ENCODE measurements around the gene COL9A3.

COL9A3 gene

DNA sequence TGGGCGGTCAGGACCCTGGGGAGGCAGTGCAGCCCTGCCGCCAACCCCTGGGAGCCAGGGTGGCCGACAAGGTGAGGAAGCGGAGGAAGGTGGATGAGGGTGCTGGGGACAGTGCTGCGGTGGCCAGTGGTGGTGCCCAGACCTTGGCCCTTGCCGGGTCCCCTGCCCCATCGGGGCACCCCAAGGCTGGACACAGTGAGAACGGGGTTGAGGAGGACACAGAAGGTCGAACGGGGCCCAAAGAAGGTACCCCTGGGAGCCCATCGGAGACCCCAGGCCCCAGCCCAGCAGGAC lies 4.0 kb upstream of the COL9A3 start:
- H3K23ac ChIP-seq (ENCODE audit: low read depth, low read length, poor library complexity), result no peak overlapping the region
- H3K4me1 ChIP-seq (ENCODE audit: control insufficient read depth in 2 of 2, insufficient read depth in 1 of 2, low read depth in 1 of 2, low read length in 2 of 2), result peaks cover 4 to 20% of the 10 kb centered on the region in 2 donors
- H2BK12ac ChIP-seq (ENCODE audit: low read length), result no peak overlapping the region
- no peaks in the 10 kb centered on the region for H3K9me3 ChIP-seq (replicated peaks in 1 of 2; ENCODE audit: control insufficient read depth in 2 of 2, insufficient read depth in 1 of 2, low read depth in 1 of 2, low read length in 2 of 2)
- H2BK15ac ChIP-seq (ENCODE audit: low read length), result no peak overlapping the region
- peaks cover 14 to 42% of the 10 kb centered on the region in 2 donors for H3K36me3 ChIP-seq (replicated peaks in 1 of 2; ENCODE audit: control insufficient read depth in 2 of 2, insufficient read depth in 2 of 2, low read length in 2 of 2)
- peaks cover 2% of the 10 kb centered on the region for H3K79me1 ChIP-seq (ENCODE audit: low read depth, low read length)
- H3K14ac ChIP-seq (ENCODE audit: low read length), result no peak overlapping the region
- peaks cover 0 to 21% (median 10%) of the 10 kb centered on the region in 3 experiments for H3K27me3 ChIP-seq (ENCODE audit: control insufficient read depth in 3 of 3, insufficient read depth in 3 of 3, low read depth in 1 of 3, low read length in 3 of 3)
- DNase-seq (ENCODE audit: low spot score), result no peak
- H3K27ac ChIP-seq (replicated peaks; ENCODE audit: low read length), result no peak overlapping the region
- peak overlapping the region; percentile 81 for H2AK5ac ChIP-seq (ENCODE audit: low read depth, low read length)
- no peak overlapping the region for H3K4ac ChIP-seq (ENCODE audit: low read length)
- no peak overlapping the region for H2BK5ac ChIP-seq (ENCODE audit: low read length)
- no peak overlapping the region for H3K4me3 ChIP-seq (ENCODE audit: low read length in 2 of 2)
- no peak overlapping the region for H3K4me2 ChIP-seq (ENCODE audit: insufficient read depth, low read length, poor library complexity, severe bottlenecking)
- no peak overlapping the region for H2BK120ac ChIP-seq (ENCODE audit: low read depth, low read length)
- H4K8ac ChIP-seq (ENCODE audit: low read depth, low read length), result no peak overlapping the region
- no CpG with 5 or more reads among the region's 11 CpGs for WGBS, 2 donors (ENCODE audit: extremely low coverage in 2 of 2, insufficient read length in 2 of 2, insufficient replicate concordance in 1 of 2)
- no peak overlapping the region for H4K91ac ChIP-seq (ENCODE audit: low read depth, low read length, poor library complexity)
- H3K9ac ChIP-seq (ENCODE audit: low read depth, low read length, poor library complexity), result no peak overlapping the region
- no peak overlapping the region for H2AFZ ChIP-seq (ENCODE audit: low read length)
- no peak overlapping the region for H3K18ac ChIP-seq (ENCODE audit: low read length)

DNA sequence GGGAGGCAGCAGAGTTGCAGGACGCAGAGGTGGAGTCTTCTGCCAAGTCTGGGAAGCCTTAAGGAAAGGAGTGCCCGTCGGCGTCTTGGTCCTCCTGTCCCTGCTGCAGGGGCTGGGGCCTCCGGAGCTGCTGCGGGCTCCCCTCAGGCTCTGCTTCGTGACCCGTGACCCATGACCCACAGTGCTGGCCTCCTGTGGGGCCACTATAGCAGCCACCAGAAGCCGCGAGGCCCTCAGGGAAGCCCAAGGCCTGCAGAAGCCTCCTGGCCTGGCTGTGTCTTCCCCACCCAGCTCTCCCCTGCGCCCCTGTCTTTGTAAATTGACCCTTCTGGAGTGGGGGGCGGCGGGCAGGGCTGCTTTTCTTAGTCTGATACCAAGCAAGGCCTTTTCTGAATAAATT lies 3.3 kb upstream of the COL9A3 start:
- WGBS, 2 donors (ENCODE audit: extremely low coverage in 2 of 2, insufficient read length in 2 of 2, insufficient replicate concordance in 1 of 2), result no CpG with 5 or more reads among the region's 13 CpGs
- no peak overlapping the region for H2BK12ac ChIP-seq (ENCODE audit: low read length)
- no peak overlapping the region for H2BK15ac ChIP-seq (ENCODE audit: low read length)
- H3K9me3 ChIP-seq (replicated peaks in 1 of 2; ENCODE audit: control insufficient read depth in 2 of 2, insufficient read depth in 1 of 2, low read depth in 1 of 2, low read length in 2 of 2), result no peaks in the 10 kb centered on the region
- no peak overlapping the region for H2AFZ ChIP-seq (ENCODE audit: low read length)
- peaks cover 0 to 28% (median 10%) of the 10 kb centered on the region in 3 experiments for H3K27me3 ChIP-seq (ENCODE audit: control insufficient read depth in 3 of 3, insufficient read depth in 3 of 3, low read depth in 1 of 3, low read length in 3 of 3)
- no peak overlapping the region for H4K91ac ChIP-seq (ENCODE audit: low read depth, low read length, poor library complexity)
- peaks cover 14 to 36% of the 10 kb centered on the region in 2 donors for H3K36me3 ChIP-seq (replicated peaks in 1 of 2; ENCODE audit: control insufficient read depth in 2 of 2, insufficient read depth in 2 of 2, low read length in 2 of 2)
- DNase-seq (ENCODE audit: low spot score), result no peak
- no peak overlapping the region for H2BK5ac ChIP-seq (ENCODE audit: low read length)
- no peak overlapping the region for H3K9ac ChIP-seq (ENCODE audit: low read depth, low read length, poor library complexity)
- H3K27ac ChIP-seq (replicated peaks; ENCODE audit: low read length), result no peak overlapping the region
- peak overlapping the region; percentile 82 for H2AK5ac ChIP-seq (ENCODE audit: low read depth, low read length)
- no peak overlapping the region for H3K4me2 ChIP-seq (ENCODE audit: insufficient read depth, low read length, poor library complexity, severe bottlenecking)
- H3K4me1 ChIP-seq (ENCODE audit: control insufficient read depth in 2 of 2, insufficient read depth in 1 of 2, low read depth in 1 of 2, low read length in 2 of 2), result peaks cover 7 to 27% of the 10 kb centered on the region in 2 donors
- no peak overlapping the region for H4K8ac ChIP-seq (ENCODE audit: low read depth, low read length)
- no peak overlapping the region for H3K18ac ChIP-seq (ENCODE audit: low read length)
- H2BK120ac ChIP-seq (ENCODE audit: low read depth, low read length), result no peak overlapping the region
- no peak overlapping the region for H3K14ac ChIP-seq (ENCODE audit: low read length)
- H3K79me1 ChIP-seq (ENCODE audit: low read depth, low read length), result peaks cover 2% of the 10 kb centered on the region
- H3K4ac ChIP-seq (ENCODE audit: low read length), result no peak overlapping the region
- H3K23ac ChIP-seq (ENCODE audit: low read depth, low read length, poor library complexity), result peak overlapping the region; percentile 65
- H3K4me3 ChIP-seq (ENCODE audit: low read length in 2 of 2), result no peak overlapping the region

DNA sequence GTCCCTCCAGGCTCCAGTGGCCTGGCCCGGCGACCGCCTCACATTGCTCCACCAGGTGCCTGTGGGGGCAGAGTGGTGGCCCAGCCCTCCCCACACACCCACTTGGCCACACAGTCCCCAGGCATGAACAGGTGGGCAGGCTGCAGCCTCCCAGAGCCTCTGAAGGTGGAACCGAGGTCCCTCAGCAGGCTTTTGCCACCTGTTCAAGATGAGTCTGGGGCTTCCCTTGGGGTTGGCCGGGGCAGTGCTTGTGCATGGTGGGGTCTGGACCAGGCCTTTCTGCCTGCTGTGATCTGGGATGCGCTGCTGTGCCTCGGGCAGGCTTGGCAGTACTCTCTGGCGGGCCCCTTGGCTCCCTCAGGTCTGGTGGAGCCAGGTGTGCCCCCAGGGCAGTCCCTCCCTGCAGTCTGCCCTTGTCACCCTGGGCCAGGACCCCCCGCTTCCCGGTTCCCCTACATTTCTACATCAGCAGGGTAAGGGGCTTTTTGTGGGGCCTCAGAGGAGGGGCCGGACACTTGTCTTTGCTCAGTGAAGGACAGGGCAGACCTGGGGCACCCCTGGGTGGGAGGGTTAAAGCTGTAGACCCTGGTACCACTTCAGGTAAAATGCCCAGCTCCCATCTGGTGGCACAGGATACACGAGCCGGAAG lies 2.7 kb upstream of the COL9A3 start:
- DNase-seq (ENCODE audit: low spot score), result no peak
- Histone ChIP-seq H3K18ac (ENCODE audit: low read length) (peak overlapping the region; percentile 96), H3K9me3 (replicated peaks in 1 of 2; ENCODE audit: control insufficient read depth in 2 of 2, insufficient read depth in 1 of 2, low read depth in 1 of 2, low read length in 2 of 2) (no peaks in the 10 kb centered on the region), H3K4me1 (ENCODE audit: control insufficient read depth in 2 of 2, insufficient read depth in 1 of 2, low read depth in 1 of 2, low read length in 2 of 2) (peaks cover 12 to 30% of the 10 kb centered on the region in 2 donors), H2BK5ac (ENCODE audit: low read length) (peak overlapping the region; percentile 8), H3K4me2 (ENCODE audit: insufficient read depth, low read length, poor library complexity, severe bottlenecking) (no peak overlapping the region), H2BK120ac (ENCODE audit: low read depth, low read length) (peak overlapping the region; percentile 2), H3K14ac (ENCODE audit: low read length) (no peak overlapping the region), H2AFZ (ENCODE audit: low read length) (no peak overlapping the region), H3K79me1 (ENCODE audit: low read depth, low read length) (peaks cover 2% of the 10 kb centered on the region), H3K4me3 (ENCODE audit: low read length in 2 of 2) (no peak overlapping the region), H4K8ac (ENCODE audit: low read depth, low read length) (peak overlapping the region; percentile 4), H2BK12ac (ENCODE audit: low read length) (peak overlapping the region; percentile 84), H3K23ac (ENCODE audit: low read depth, low read length, poor library complexity) (peak overlapping the region; percentile 25), H3K4ac (ENCODE audit: low read length) (no peak overlapping the region), H3K9ac (ENCODE audit: low read depth, low read length, poor library complexity) (no peak overlapping the region), H3K36me3 (replicated peaks in 1 of 2; ENCODE audit: control insufficient read depth in 2 of 2, insufficient read depth in 2 of 2, low read length in 2 of 2) (peaks cover 12 to 32% of the 10 kb centered on the region in 2 donors), H4K91ac (ENCODE audit: low read depth, low read length, poor library complexity) (no peak overlapping the region), H2AK5ac (ENCODE audit: low read depth, low read length) (peak overlapping the region; percentile 82), H3K27ac (replicated peaks; ENCODE audit: low read length) (no peak overlapping the region), H3K27me3 (ENCODE audit: control insufficient read depth in 3 of 3, insufficient read depth in 3 of 3, low read depth in 1 of 3, low read length in 3 of 3) (peaks cover 0 to 33% (median 10%) of the 10 kb centered on the region in 3 experiments), H2BK15ac (ENCODE audit: low read length) (peak overlapping the region; percentile 71)
- WGBS, 2 donors (ENCODE audit: extremely low coverage in 2 of 2, insufficient read length in 2 of 2, insufficient replicate concordance in 1 of 2), result no CpG with 5 or more reads among the region's 13 CpGs

DNA sequence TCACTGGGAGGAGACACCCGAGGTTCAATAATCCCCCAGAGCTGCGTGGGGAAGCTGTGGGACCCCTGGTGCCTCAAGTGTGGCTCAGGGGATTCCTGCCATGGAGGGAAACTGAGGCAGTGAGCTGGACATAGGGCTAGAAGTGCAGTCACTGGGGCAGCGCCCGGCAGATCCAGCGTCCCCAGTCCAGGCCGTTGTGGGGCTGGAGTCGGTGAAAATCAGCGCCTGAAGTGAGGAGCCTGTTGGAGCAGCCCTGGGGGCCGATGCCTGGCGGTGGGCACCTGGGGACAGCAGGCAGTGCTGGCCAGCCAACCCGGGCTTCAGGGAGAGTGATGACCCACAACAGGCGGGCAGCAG lies 2.2 kb upstream of the COL9A3 start:
- no CpG with 5 or more reads among the region's 12 CpGs for WGBS, 2 donors (ENCODE audit: extremely low coverage in 2 of 2, insufficient read length in 2 of 2, insufficient replicate concordance in 1 of 2)
- H3K4me2 ChIP-seq (ENCODE audit: insufficient read depth, low read length, poor library complexity, severe bottlenecking), result no peak overlapping the region
- no peak overlapping the region for H3K4ac ChIP-seq (ENCODE audit: low read length)

More for the DNA sequence above, 2.2 kb upstream of the COL9A3 start:
- no peak overlapping the region for H4K91ac ChIP-seq (ENCODE audit: low read depth, low read length, poor library complexity)
- H3K18ac ChIP-seq (ENCODE audit: low read length), result peak overlapping the region; percentile 96
- DNase-seq (ENCODE audit: low spot score), result no peak
- H3K36me3 ChIP-seq (replicated peaks in 1 of 2; ENCODE audit: control insufficient read depth in 2 of 2, insufficient read depth in 2 of 2, low read length in 2 of 2), result peaks cover 7 to 27% of the 10 kb centered on the region in 2 donors
- H2AK5ac ChIP-seq (ENCODE audit: low read depth, low read length), result peak overlapping the region; percentile 82
- peak overlapping the region; percentile 71 for H2BK15ac ChIP-seq (ENCODE audit: low read length)
- H3K9ac ChIP-seq (ENCODE audit: low read depth, low read length, poor library complexity), result no peak overlapping the region
- no peaks in the 10 kb centered on the region for H3K79me1 ChIP-seq (ENCODE audit: low read depth, low read length)
- no peak overlapping the region for H3K14ac ChIP-seq (ENCODE audit: low read length)
- no peak overlapping the region for H2BK12ac ChIP-seq (ENCODE audit: low read length)
- no peaks in the 10 kb centered on the region for H3K9me3 ChIP-seq (replicated peaks in 1 of 2; ENCODE audit: control insufficient read depth in 2 of 2, insufficient read depth in 1 of 2, low read depth in 1 of 2, low read length in 2 of 2)
- H3K23ac ChIP-seq (ENCODE audit: low read depth, low read length, poor library complexity), result peak overlapping the region; percentile 25
- peaks cover 0 to 38% (median 10%) of the 10 kb centered on the region in 3 experiments for H3K27me3 ChIP-seq (ENCODE audit: control insufficient read depth in 3 of 3, insufficient read depth in 3 of 3, low read depth in 1 of 3, low read length in 3 of 3)
- peak overlapping the region; percentile 2 for H2BK120ac ChIP-seq (ENCODE audit: low read depth, low read length)
- H4K8ac ChIP-seq (ENCODE audit: low read depth, low read length), result no peak overlapping the region
- peaks cover 14 to 32% of the 10 kb centered on the region in 2 donors for H3K4me1 ChIP-seq (ENCODE audit: control insufficient read depth in 2 of 2, insufficient read depth in 1 of 2, low read depth in 1 of 2, low read length in 2 of 2)
- no peak overlapping the region for H2AFZ ChIP-seq (ENCODE audit: low read length)
- no peak overlapping the region for H3K4me3 ChIP-seq (ENCODE audit: low read length in 2 of 2)
- no peak overlapping the region for H3K27ac ChIP-seq (replicated peaks; ENCODE audit: low read length)
- H2BK5ac ChIP-seq (ENCODE audit: low read length), result peak overlapping the region; percentile 8

Data from neuronal stem cell (in vitro differentiated cells).